Uterus (tissue), 4 donors: ENCODE results near the gene ADAP2. TPM values are rescaled to one million over a fixed set of nuclear protein-coding genes. Genes with fewer than 3 reads are reported as not detected.

Source experiments
- DNase-seq, 2 donors: peaks; one replicate each; pipeline ENCODE4 v3.0.0-alpha.2; 2019 to 2020
- H3K27ac ChIP-seq, 2 donors: fragments of 200-600 bp; sonication (generic); 1 replicate in 1 of 2; 2 replicates in 1 of 2; pipeline ENCODE4 v1.5.1; 2016 to 2018
- H3K27me3 ChIP-seq, 2 donors: fragments of 200-600 bp; sonication (generic); one replicate each; pipeline ENCODE4 v1.5.1; 2018 to 2019; ENCODE audit warnings: control low read depth in 1 of 2
- H3K36me3 ChIP-seq, 2 donors: fragments of 200-600 bp; sonication (generic); one replicate each; pipeline ENCODE4 v1.5.1; 2019; ENCODE audit warnings: control low read depth in 1 of 2
- H3K4me1 ChIP-seq, 2 donors: fragments of 200-600 bp; sonication (generic); one replicate each; pipeline ENCODE4 v1.5.1; 2018 to 2019; ENCODE audit warnings: control low read depth in 1 of 2
- H3K4me3 ChIP-seq, 2 donors: fragments of 200-600 bp; sonication (generic); 1 replicate in 1 of 2; 2 replicates in 1 of 2; pipeline ENCODE4 v1.5.1; 2018 to 2019; ENCODE audit warnings: mild to moderate bottlenecking in 1 of 2
- H3K9me3 ChIP-seq, 2 donors: fragments of 200-600 bp; sonication (generic); one replicate each; pipeline ENCODE4 v1.5.1; 2019; ENCODE audit warnings: control low read depth in 1 of 2
- POLR2A ChIP-seq, 2 donors: fragments of 450-650 bp; IDR thresholded peaks; one replicate each; pipeline ENCODE4 v1.6.1; 2016; ENCODE audit warnings: antibody characterized with exemption in 2 of 2, mild to moderate bottlenecking in 1 of 2, moderate library complexity in 1 of 2
- intact Hi-C: fragments of 100-400 bp; cut with DNase I; formaldehyde crosslinking; loops from one replicate; pipeline ENCODE4 v1.15.1; 2023; ENCODE audit warnings: low total_unique reads
- total RNA-seq, 4 donors: library from RNA; depleted of rRNA in 3 of 4; stranded (reverse); fragments of >200 nt in 3 of 4; gene quantifications; one replicate each; pipeline versions ENCODE4 v1.1.0 to v1.2.4, GENCODE V29; 2014 to 2023
- TF ChIP-seq, protein P1 (sequence below), 4 experiments: fragments of 200-600 bp in 2 of 4; fragments of 450-650 bp in 2 of 4; sonication (generic) in 2 of 4; IDR thresholded peaks; one replicate each; pipeline ENCODE4 v1.5.1; 2016 to 2019; ENCODE audit warnings: antibody characterized with exemption in 4 of 4, mild to moderate bottlenecking in 2 of 4, moderate library complexity in 1 of 4
- donor health status: DM: yes; HTN: yes; CAD: no.

ADAP2 gene
- total RNA-seq, 4 donors from 2014 or later, result 10.3 to 17.6 (median 10.9) TPM; not detected in 1

DNA sequence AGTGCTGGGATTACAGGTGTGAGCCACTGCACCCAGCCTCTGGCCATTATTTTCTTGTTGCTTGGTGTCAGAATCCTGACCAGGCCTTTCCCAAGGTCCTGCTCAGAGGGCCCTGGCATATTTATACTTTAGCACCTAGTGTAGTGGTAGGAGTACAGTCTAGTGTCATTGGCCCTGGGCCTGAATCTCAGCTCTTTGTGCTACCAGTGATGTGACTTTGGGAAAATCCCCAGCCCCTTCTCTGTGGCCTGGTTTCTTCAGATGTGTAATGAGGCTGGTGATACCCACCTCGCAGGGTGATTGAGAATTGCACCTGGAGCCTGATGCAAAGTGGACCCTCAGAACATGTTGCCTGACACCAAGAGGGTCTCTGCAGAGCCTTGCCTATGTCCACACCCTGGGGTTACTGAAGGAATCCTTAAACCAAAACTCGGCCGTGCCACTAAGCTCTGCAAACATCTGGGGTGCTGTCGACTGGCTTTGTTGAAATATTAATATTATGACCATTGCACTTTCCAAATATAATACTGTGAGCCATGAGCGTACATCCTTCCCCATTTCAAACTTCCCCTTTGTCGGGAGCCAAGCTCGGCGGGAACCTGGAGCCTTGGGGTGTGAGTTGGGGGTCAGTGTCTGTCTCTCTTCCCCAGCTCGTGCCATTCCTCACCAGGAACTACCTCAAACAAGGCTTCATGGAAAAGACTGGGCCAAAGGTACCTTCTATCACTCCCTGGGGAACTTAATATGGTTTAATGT, 31.1 kb downstream of the ADAP2 start:
- intact Hi-C loops, result no loop called here
- H3K27ac ChIP-seq, result no peak overlapping the region
- no peak for DNase-seq

DNA sequence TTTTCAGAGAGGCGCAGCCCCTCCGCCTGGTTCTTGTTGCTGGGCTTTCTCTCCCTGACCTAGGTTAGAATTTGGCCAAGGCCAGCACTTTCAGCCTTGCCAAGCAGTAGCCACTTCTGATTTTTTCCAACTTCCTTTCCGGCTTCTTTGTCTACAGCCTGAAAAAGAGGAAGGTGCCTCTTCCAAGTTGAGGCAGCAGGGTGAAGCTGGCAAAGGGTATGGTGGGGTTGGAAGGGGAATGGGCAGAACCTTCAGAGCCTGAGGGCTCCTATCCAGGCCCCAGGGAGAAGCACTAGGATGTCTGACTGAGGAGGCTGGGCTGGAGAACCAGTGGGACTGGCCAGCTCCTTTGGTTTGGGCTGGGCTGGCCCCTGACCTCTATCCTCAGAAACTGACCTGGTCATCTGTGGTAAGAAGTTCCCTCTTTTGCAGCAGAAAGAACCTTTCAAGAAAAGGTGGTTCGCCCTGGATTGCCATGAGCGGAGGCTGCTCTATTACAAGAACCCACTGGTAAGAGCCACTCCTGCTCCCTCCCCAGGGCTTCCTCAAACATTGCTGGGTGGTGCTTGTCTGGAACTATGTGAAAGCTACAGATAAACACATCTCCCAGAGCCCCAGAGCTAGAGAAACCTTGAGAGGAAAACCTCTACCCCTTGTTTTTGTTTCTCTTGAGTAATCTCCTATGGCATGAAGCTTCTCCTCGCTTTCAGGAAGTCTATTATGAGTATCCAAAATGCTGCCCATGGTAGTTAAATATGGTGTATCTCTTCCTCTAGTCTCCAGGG, 32.5 kb downstream of the ADAP2 start:
- H3K27ac ChIP-seq, result peak overlapping the region in 1 of 2 donors; percentile 51

More for the DNA sequence above, 31.1 kb downstream of the ADAP2 start:
- Histone ChIP-seq H3K4me1 (no peaks in the 10 kb centered on the region), H3K27me3 (no peaks in the 10 kb centered on the region), H3K4me3 (no peak overlapping the region), H3K9me3 (no peaks in the 10 kb centered on the region), H3K36me3 (no peaks in the 10 kb centered on the region)
- TF ChIP-seq, protein P1, sequence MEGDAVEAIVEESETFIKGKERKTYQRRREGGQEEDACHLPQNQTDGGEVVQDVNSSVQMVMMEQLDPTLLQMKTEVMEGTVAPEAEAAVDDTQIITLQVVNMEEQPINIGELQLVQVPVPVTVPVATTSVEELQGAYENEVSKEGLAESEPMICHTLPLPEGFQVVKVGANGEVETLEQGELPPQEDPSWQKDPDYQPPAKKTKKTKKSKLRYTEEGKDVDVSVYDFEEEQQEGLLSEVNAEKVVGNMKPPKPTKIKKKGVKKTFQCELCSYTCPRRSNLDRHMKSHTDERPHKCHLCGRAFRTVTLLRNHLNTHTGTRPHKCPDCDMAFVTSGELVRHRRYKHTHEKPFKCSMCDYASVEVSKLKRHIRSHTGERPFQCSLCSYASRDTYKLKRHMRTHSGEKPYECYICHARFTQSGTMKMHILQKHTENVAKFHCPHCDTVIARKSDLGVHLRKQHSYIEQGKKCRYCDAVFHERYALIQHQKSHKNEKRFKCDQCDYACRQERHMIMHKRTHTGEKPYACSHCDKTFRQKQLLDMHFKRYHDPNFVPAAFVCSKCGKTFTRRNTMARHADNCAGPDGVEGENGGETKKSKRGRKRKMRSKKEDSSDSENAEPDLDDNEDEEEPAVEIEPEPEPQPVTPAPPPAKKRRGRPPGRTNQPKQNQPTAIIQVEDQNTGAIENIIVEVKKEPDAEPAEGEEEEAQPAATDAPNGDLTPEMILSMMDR (IDR thresholded peaks at IDR 0.05), result no peak
- TF ChIP-seq POLR2A (IDR thresholded peaks at IDR 0.05), result no peak

DNA sequence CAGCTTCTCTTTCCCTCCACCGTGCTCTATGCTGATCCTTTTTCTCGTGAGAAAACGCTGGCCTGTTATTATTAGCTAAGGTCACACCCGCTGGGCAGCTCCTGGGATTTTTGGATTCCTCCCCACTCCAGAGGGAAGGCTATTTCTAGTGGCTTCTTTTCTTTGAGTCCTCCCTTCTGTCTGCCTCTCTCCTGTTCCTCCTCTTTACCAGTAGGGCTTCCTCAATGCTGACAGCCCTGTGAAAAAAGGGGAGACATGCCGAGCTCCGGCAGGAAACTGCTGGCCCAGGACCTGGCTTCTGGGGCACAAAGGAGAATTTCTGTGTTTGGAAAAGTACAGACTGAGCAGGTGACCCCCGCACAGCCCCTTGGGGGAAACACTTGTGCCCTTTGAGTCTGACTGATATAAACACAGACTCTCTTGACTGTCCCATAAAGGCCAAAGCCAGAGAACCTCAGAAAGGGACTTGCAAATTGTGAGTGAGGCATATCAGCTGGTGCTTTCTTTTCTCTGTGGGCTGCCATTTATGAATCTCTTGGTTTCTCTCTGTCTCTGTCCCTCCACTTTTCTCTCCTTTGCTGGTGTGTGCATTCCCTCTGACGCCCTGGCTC, 35.1 kb downstream of the ADAP2 start:
- Histone ChIP-seq H3K4me3 (no peak overlapping the region), H3K27me3 (no peaks in the 10 kb centered on the region), H3K27ac (peak overlapping the region; percentile 39), H3K9me3 (no peaks in the 10 kb centered on the region), H3K36me3 (no peaks in the 10 kb centered on the region), H3K4me1 (no peaks in the 10 kb centered on the region)
- no peak for DNase-seq
- intact Hi-C loops, result no loop called here
- TF ChIP-seq, protein P1 (IDR thresholded peaks at IDR 0.05), result no peak
- no peak for TF ChIP-seq POLR2A (IDR thresholded peaks at IDR 0.05)

More for the DNA sequence above, 32.5 kb downstream of the ADAP2 start:
- intact Hi-C loops, result no loop called here
- H3K4me3 ChIP-seq, result no peak overlapping the region
- H3K9me3 ChIP-seq, result no peaks in the 10 kb centered on the region
- TF ChIP-seq POLR2A (IDR thresholded peaks at IDR 0.05), result no peak
- TF ChIP-seq, protein P1 (IDR thresholded peaks at IDR 0.05), result no peak
- no peak for DNase-seq
- H3K27me3 ChIP-seq, result no peaks in the 10 kb centered on the region
- no peaks in the 10 kb centered on the region for H3K4me1 ChIP-seq
- H3K36me3 ChIP-seq, result no peaks in the 10 kb centered on the region

DNA sequence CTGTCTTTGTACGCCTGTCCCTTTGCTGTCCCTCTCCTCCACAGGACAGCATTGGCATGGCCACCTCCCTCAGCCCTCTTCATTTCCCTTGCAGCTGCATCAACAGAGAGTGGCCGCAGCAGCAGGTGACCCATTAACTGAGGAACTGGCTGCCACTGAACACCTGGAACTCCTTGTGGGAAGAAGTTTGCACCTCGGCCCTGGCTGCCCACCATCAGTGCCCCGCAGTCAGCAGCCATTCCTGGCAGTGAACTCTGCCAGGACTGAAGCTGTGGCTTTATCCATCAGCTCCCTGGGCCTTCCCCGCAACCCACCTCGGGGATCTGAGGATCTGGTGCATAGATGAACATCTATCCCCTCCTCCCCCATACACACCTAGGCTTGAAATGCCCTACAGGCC, 36.0 kb downstream of the ADAP2 start:
- no peak for DNase-seq
- intact Hi-C loops, result no loop called here
- H3K4me3 ChIP-seq, result no peak overlapping the region
- H3K4me1 ChIP-seq, result no peaks in the 10 kb centered on the region
- H3K27ac ChIP-seq, result no peak overlapping the region
- no peaks in the 10 kb centered on the region for H3K27me3 ChIP-seq
- no peaks in the 10 kb centered on the region for H3K36me3 ChIP-seq
- no peak for TF ChIP-seq POLR2A (IDR thresholded peaks at IDR 0.05)
- TF ChIP-seq, protein P1 (IDR thresholded peaks at IDR 0.05), result no peak
- no peaks in the 10 kb centered on the region for H3K9me3 ChIP-seq
